T-cell (primary cell): ENCODE data around the gene GOLGA6L10. TPM values are rescaled to one million over a fixed set of nuclear protein-coding genes. Genes with fewer than 3 reads are reported as not detected.

ENCODE experiments used
- ATAC-seq, 4 experiments: fragments of 200-7000 bp in 3 of 4; fragments of 150-1000 bp in 1 of 4; cut with Tn5 transposase; replicated peaks in 1 of 4; 1 replicate in 3 of 4; 2 replicates in 1 of 4; pipeline ENCODE4 v1.10.0; 2021; ENCODE audit warnings: moderate library complexity in 3 of 4, mild to moderate bottlenecking in 2 of 4, moderate number of reproducible peaks in 1 of 4
- CTCF ChIA-PET, 2 donors: fragments of 300-600 bp; sonication (Branson Sonifier 250); formaldehyde crosslinking; loops; one replicate each; lab custom pipeline; 2022; ENCODE audit warnings: antibody characterized with exemption in 2 of 2; lab: Charles Lee
- POLR2A ChIA-PET, 2 donors: fragments of 300-600 bp; sonication (Branson Sonifier 250); formaldehyde crosslinking; loops; one replicate each; lab custom pipeline; 2022; ENCODE audit warnings: antibody characterized with exemption in 2 of 2; lab: Charles Lee
- DNase-seq, 35 experiments: peaks; one replicate each; pipeline versions ENCODE4 v3.0.0 to v3.0.0-alpha.2; 2013 to 2023
- H3K27ac ChIP-seq: one replicate; pipeline ENCODE4 v1.5.1; 2013; ENCODE audit warnings: low read length
- H3K27me3 ChIP-seq, 2 experiments: replicated peaks in 1 of 2; 1 replicate in 1 of 2; 2 replicates in 1 of 2; pipeline versions ENCODE4 v1.6.1 to v1.7.0; 2013; ENCODE audit warnings: low read length in 1 of 2, mixed read lengths in 1 of 2; ENCODE audit not compliant: control insufficient read depth in 2 of 2, insufficient read depth in 2 of 2; ENCODE audit errors: extremely low read depth in 1 of 2
- H3K36me3 ChIP-seq, 2 donors: 1 replicate in 1 of 2; 2 replicates in 1 of 2; pipeline versions ENCODE4 v1.6.1 to v1.7.0; 2013; ENCODE audit warnings: low read length in 1 of 2; ENCODE audit not compliant: control insufficient read depth in 2 of 2, insufficient read depth in 1 of 2; ENCODE audit errors: extremely low read depth in 1 of 2
- H3K4me1 ChIP-seq, 2 experiments: 1 replicate in 1 of 2; 2 replicates in 1 of 2; pipeline versions ENCODE4 v1.6.1 to v1.7.0; 2013; ENCODE audit warnings: low read length in 2 of 2, mixed read lengths in 1 of 2; ENCODE audit not compliant: insufficient read depth in 2 of 2, control insufficient read depth in 1 of 2; ENCODE audit errors: extremely low read depth in 1 of 2
- H3K4me3 ChIP-seq, 2 donors: 1 replicate in 1 of 2; 2 replicates in 1 of 2; pipeline versions ENCODE4 v1.5.1 to v1.7.0; 2013; ENCODE audit warnings: mild to moderate bottlenecking in 2 of 2, low read length in 1 of 2, moderate library complexity in 1 of 2; ENCODE audit not compliant: control insufficient read depth in 1 of 2; ENCODE audit errors: extremely low read depth in 1 of 2
- H3K9me3 ChIP-seq: 2 replicates; pipeline ENCODE4 v1.7.0; 2013
- H3K27ac Mint-ChIP-seq, 2 donors: one replicate each; pipeline ENCODE4 v1.8.0; 2020 to 2021; ENCODE audit warnings: mild to moderate bottlenecking in 2 of 2, mixed read lengths in 2 of 2
- H3K27me3 Mint-ChIP-seq, 2 donors: one replicate each; pipeline ENCODE4 v1.8.0; 2021 to 2022; ENCODE audit warnings: mixed read lengths in 2 of 2
- H3K36me3 Mint-ChIP-seq: one replicate; pipeline ENCODE4 v1.8.0; 2021; ENCODE audit warnings: mixed read lengths
- H3K4me1 Mint-ChIP-seq, 3 donors: one replicate each; pipeline ENCODE4 v1.8.0; 2020 to 2022; ENCODE audit warnings: mixed read lengths in 3 of 3, mild to moderate bottlenecking in 1 of 3
- H3K4me3 Mint-ChIP-seq, 3 donors: one replicate each; pipeline ENCODE4 v1.8.0; 2020 to 2022; ENCODE audit warnings: mild to moderate bottlenecking in 3 of 3, mixed read lengths in 3 of 3, moderate library complexity in 3 of 3
- H3K9me3 Mint-ChIP-seq, 3 donors: one replicate each; pipeline ENCODE4 v1.8.0; 2020 to 2022; ENCODE audit warnings: mixed read lengths in 3 of 3
- WGBS: methylation state at CpG from one replicate; pipeline ENCODE4 v1.1.5; 2013; ENCODE audit warnings: missing lambda C conversion rate; ENCODE audit not compliant: insufficient coverage; 5-methylcytosine and 5-hydroxymethylcytosine counted together
- total RNA-seq, 35 experiments: library from RNA in 6 of 35; stranded (reverse) in 6 of 35; fragments of 120-200 nt in 1 of 35; gene quantifications; one replicate each; pipeline versions ENCODE4 v1.2.1 to v1.2.4 and lab custom pipeline; 2013 to 2026

GOLGA6L10 gene
- total RNA-seq, 5 donors from 2014 or later (not counting 1 experiment from before 2014, with no cell fraction given) = 0.72 to 3.0 (median 2.1) TPM

GRCh38 chr15:82309802-82310201 lies 39.5 kb downstream of the GOLGA6L10 start:
- H3K27me3 ChIP-seq = peaks cover 0 to 2% of the 10 kb centered on the region in 2 experiments
- no peak overlapping the region for H3K27ac Mint-ChIP-seq
- H3K4me1 Mint-ChIP-seq = peaks cover 0 to 6% (median 6%) of the 10 kb centered on the region in 3 donors
- ChIA-PET CTCF (interaction anchor here in 1 of 2 donors (0.8 kb wide), 1 partner anchor 27 kb away, joined by 4 read pairs; no protein-coding TSS in a partner anchor), POLR2A (no interaction called here)
- no CpG with 5 or more reads among the region's 2 CpGs for WGBS
- peaks cover 0 to under 1% of the 10 kb centered on the region in 2 experiments for H3K4me1 ChIP-seq
- peaks cover 0 to 6% of the 10 kb centered on the region in 2 donors for H3K36me3 ChIP-seq
- no peaks in the 10 kb centered on the region for H3K9me3 ChIP-seq
- H3K9me3 Mint-ChIP-seq = peaks cover 0 to 6% (median 6%) of the 10 kb centered on the region in 3 donors
- H3K4me3 Mint-ChIP-seq = no peak overlapping the region
- H3K4me3 ChIP-seq = no peak overlapping the region
- H3K27ac ChIP-seq = no peak overlapping the region
- no peaks in the 10 kb centered on the region for H3K27me3 Mint-ChIP-seq
- ATAC-seq (no peak), DNase-seq (no peak)
- H3K36me3 Mint-ChIP-seq = peaks cover 5% of the 10 kb centered on the region

- Mint-ChIP-seq H3K27ac (no peak overlapping the region), H3K4me3 (no peak overlapping the region), H3K9me3 (peaks cover 0 to 6% (median 6%) of the 10 kb centered on the region in 3 donors), H3K27me3 (no peaks in the 10 kb centered on the region), H3K36me3 (peaks cover 5% of the 10 kb centered on the region), H3K4me1 (peaks cover 0 to 11% (median 10%) of the 10 kb centered on the region in 3 donors)
- POLR2A ChIA-PET = no interaction called here
- no peak for DNase-seq
- Histone ChIP-seq H3K27me3 (peaks cover 0 to 2% of the 10 kb centered on the region in 2 experiments), H3K27ac (no peak overlapping the region), H3K4me3 (no peak overlapping the region), H3K36me3 (peaks cover 0 to 6% of the 10 kb centered on the region in 2 donors), H3K4me1 (peaks cover 0 to 4% of the 10 kb centered on the region in 2 experiments), H3K9me3 (no peaks in the 10 kb centered on the region)
- 100% methylated on average over 2 of the region's 8 CpGs for whole genome bisulfite sequencing
- CTCF ChIA-PET = no interaction called here
- ATAC-seq = no peak
Observed at GRCh38 chr15:82307714-82308081, 41.6 kb downstream of the GOLGA6L10 start.

- Histone ChIP-seq H3K27ac (no peak overlapping the region), H3K4me1 (peaks cover 0 to 4% of the 10 kb centered on the region in 2 experiments), H3K27me3 (peaks cover 0 to 2% of the 10 kb centered on the region in 2 experiments), H3K36me3 (peaks cover 0 to 6% of the 10 kb centered on the region in 2 donors), H3K9me3 (no peaks in the 10 kb centered on the region), H3K4me3 (no peak overlapping the region)
- ATAC-seq = no peak
- CTCF ChIA-PET = no interaction called here
- H3K4me1 Mint-ChIP-seq = peaks cover 0 to 11% (median 10%) of the 10 kb centered on the region in 3 donors
- H3K9me3 Mint-ChIP-seq = peaks cover 0 to 6% (median 6%) of the 10 kb centered on the region in 3 donors
- no peaks in the 10 kb centered on the region for H3K27me3 Mint-ChIP-seq
- H3K27ac Mint-ChIP-seq = no peak overlapping the region
- 93% methylated on average over 14 of the region's 16 CpGs for WGBS
- H3K4me3 Mint-ChIP-seq = no peak overlapping the region
- DNase-seq = peak in 1 of 35 experiments; percentile 9
- POLR2A ChIA-PET = no interaction called here
- H3K36me3 Mint-ChIP-seq = peaks cover 5% of the 10 kb centered on the region
Observed at GRCh38 chr15:82306791-82307713, 42.2 kb downstream of the GOLGA6L10 start.

GRCh38 chr15:82305621-82306048 lies 43.6 kb downstream of the GOLGA6L10 start:
- no peaks in the 10 kb centered on the region for H3K9me3 ChIP-seq
- POLR2A ChIA-PET = no interaction called here
- Mint-ChIP-seq H3K27me3 (no peaks in the 10 kb centered on the region), H3K9me3 (peaks cover 0 to 5% (median 4%) of the 10 kb centered on the region in 3 donors), H3K4me3 (no peak overlapping the region), H3K4me1 (peaks cover 0 to 14% (median 11%) of the 10 kb centered on the region in 3 donors), H3K27ac (no peak overlapping the region), H3K36me3 (peaks cover 5% of the 10 kb centered on the region)
- DNase-seq (peak in 1 of 35 experiments; percentile 3), ATAC-seq (no peak)
- CTCF ChIA-PET = no interaction called here
- peaks cover 0 to 2% of the 10 kb centered on the region in 2 experiments for H3K27me3 ChIP-seq
- WGBS = 95% methylated on average over 5 of the region's 7 CpGs
- H3K36me3 ChIP-seq = peaks cover 0 to 6% of the 10 kb centered on the region in 2 donors
- no peak overlapping the region for H3K4me3 ChIP-seq
- peaks cover 0 to 4% of the 10 kb centered on the region in 2 experiments for H3K4me1 ChIP-seq
- H3K27ac ChIP-seq = no peak overlapping the region

GRCh38 chr15:82304778-82305090 lies 44.5 kb downstream of the GOLGA6L10 start:
- Mint-ChIP-seq H3K27me3 (no peaks in the 10 kb centered on the region), H3K4me3 (no peak overlapping the region), H3K27ac (no peak overlapping the region), H3K36me3 (no peaks in the 10 kb centered on the region), H3K4me1 (peaks cover 0 to 16% (median 11%) of the 10 kb centered on the region in 3 donors), H3K9me3 (no peaks in the 10 kb centered on the region)
- Histone ChIP-seq H3K36me3 (peaks cover 0 to 6% of the 10 kb centered on the region in 2 donors), H3K4me1 (peaks cover 0 to 4% of the 10 kb centered on the region in 2 experiments), H3K27me3 (peaks cover 0 to 2% of the 10 kb centered on the region in 2 experiments), H3K4me3 (no peak overlapping the region), H3K27ac (no peak overlapping the region), H3K9me3 (no peaks in the 10 kb centered on the region)
- CTCF ChIA-PET = no interaction called here
- POLR2A ChIA-PET = no interaction called here
- ATAC-seq (no peak), DNase-seq (peak in 1 of 35 experiments; percentile 6)
- WGBS = 70% methylated on average over 1 of the region's 4 CpGs

- H3K4me3 ChIP-seq = no peak overlapping the region
- POLR2A ChIA-PET = no interaction called here
- peaks cover 0 to 2% of the 10 kb centered on the region in 2 experiments for H3K27me3 ChIP-seq
- H3K9me3 ChIP-seq = no peaks in the 10 kb centered on the region
- H3K36me3 Mint-ChIP-seq = no peaks in the 10 kb centered on the region
- CTCF ChIA-PET = interaction anchor here in 1 of 2 donors (0.6 kb wide), 1 partner anchor 37 kb away, joined by 3 read pairs; no protein-coding TSS in a partner anchor
- no peaks in the 10 kb centered on the region for H3K27me3 Mint-ChIP-seq
- WGBS = 92% methylated on average over 4 of the region's 12 CpGs
- ATAC-seq (no peak), DNase-seq (no peak)
- H3K4me1 ChIP-seq = peaks cover 0 to 4% of the 10 kb centered on the region in 2 experiments
- no peaks in the 10 kb centered on the region for H3K9me3 Mint-ChIP-seq
- no peak overlapping the region for H3K27ac ChIP-seq
- peaks cover 1 to 19% (median 11%) of the 10 kb centered on the region in 3 donors for H3K4me1 Mint-ChIP-seq
- no peak overlapping the region for H3K27ac Mint-ChIP-seq
- H3K4me3 Mint-ChIP-seq = no peak overlapping the region
- H3K36me3 ChIP-seq = peaks cover 0 to 6% of the 10 kb centered on the region in 2 donors
Observed at GRCh38 chr15:82303956-82304777, 45.1 kb downstream of the GOLGA6L10 start.
